A549 (cell line): ENCODE data around the gene TMEM182. TPM values are rescaled to one million over a fixed set of nuclear protein-coding genes. Genes with fewer than 3 reads are reported as not detected.

ENCODE experiments used
- ATAC-seq, 2 experiments: fragments of 200-7000 bp in 1 of 2; fragments of >200 bp in 1 of 2; cut with Nextera tagmentation in 1 of 2; cut with Tn5 transposase in 1 of 2; 3 replicates each; pipeline versions ENCODE4 v1.8.0 to v1.9.1; 2018 to 2020; ENCODE audit warnings: mild to moderate bottlenecking in 1 of 2, moderate library complexity in 1 of 2
- CTCF ChIA-PET: fragments of 300-600 bp; sonication (Branson Sonifier 250); formaldehyde crosslinking; extraction: SDS; loops from one replicate; lab custom pipeline; 2021; ENCODE audit warnings: antibody characterized with exemption, inconsistent platforms; lab: Yijun Ruan, JAX
- POLR2A ChIA-PET: fragments of 350-600 bp; formaldehyde crosslinking; extraction: SDS; loops from one replicate; lab custom pipeline; 2021; ENCODE audit warnings: antibody characterized with exemption, inconsistent platforms; lab: Yijun Ruan, JAX
- DNase-seq, 2 experiments: peaks; one replicate each; pipeline versions ENCODE4 v3.0.0 to v3.0.0-alpha.2; 2011 to 2016; ENCODE audit warnings: low read depth in 1 of 2, low spot score in 1 of 2
- FAIRE-seq: peaks from 2 replicates; lab custom pipeline; 2011; peaks lifted over from hg19 to GRCh38; lab: Jason Lieb, UNC
- H3K27ac ChIP-seq, 2 experiments: fragments of >200 bp; sonication (Bioruptor Twin); formaldehyde crosslinking; 3 replicates each; pipeline ENCODE4 v1.5.1; 2016 to 2017
- H3K4me1 ChIP-seq: fragments of >200 bp; sonication (Bioruptor Twin); formaldehyde crosslinking; 3 replicates; pipeline ENCODE4 v1.6.1; 2016
- H3K4me2 ChIP-seq: fragments of >200 bp; sonication (Bioruptor Twin); formaldehyde crosslinking; 3 replicates; pipeline ENCODE4 v1.6.1; 2016
- H3K4me3 ChIP-seq: fragments of >200 bp; sonication (Bioruptor Twin); formaldehyde crosslinking; 3 replicates; pipeline ENCODE4 v1.5.1; 2016
- H3K9me3 ChIP-seq: fragments of >200 bp; sonication (Bioruptor Twin); formaldehyde crosslinking; 3 replicates; pipeline ENCODE4 v1.6.1; 2016
- CBX8 ChIP-seq: fragments of 200-600 bp; sonication (generic); IDR thresholded peaks from 2 replicates; pipeline ENCODE4 v1.6.1; 2016
- CTCF ChIP-seq: fragments of >200 bp; sonication (Bioruptor Twin); formaldehyde crosslinking; IDR thresholded peaks from 3 replicates; pipeline ENCODE4 v1.5.1; 2016
- FOSL2 ChIP-seq, 2 experiments: fragments of 450-650 bp in 1 of 2; fragments of >200 bp in 1 of 2; sonication (Bioruptor Twin) in 1 of 2; formaldehyde crosslinking; IDR thresholded peaks; 2 replicates each; pipeline versions ENCODE4 v1.5.0 to v1.6.1; 2016 to 2020; ENCODE audit warnings: mild to moderate bottlenecking in 1 of 2, moderate library complexity in 1 of 2
- FOXS1 ChIP-seq: fragments of 250-450 bp; sonication (Bioruptor Pico); IDR thresholded peaks from 2 replicates; pipeline ENCODE4 v1.5.0; 2020; ENCODE audit warnings: mild to moderate bottlenecking, moderate library complexity
- GATA3 ChIP-seq: IDR thresholded peaks from 2 replicates; pipeline ENCODE4 v1.6.1; 2012; ENCODE audit warnings: borderline replicate concordance
- HDAC2 ChIP-seq: fragments of 200-600 bp; sonication (generic); IDR thresholded peaks from 2 replicates; pipeline ENCODE4 v1.6.1; 2016
- HOXB13 ChIP-seq: fragments of 250-450 bp; sonication (Bioruptor Pico); IDR thresholded peaks from 2 replicates; pipeline ENCODE4 v1.5.0; 2020; ENCODE audit warnings: low read depth, mild to moderate bottlenecking, moderate library complexity
- HOXB5 ChIP-seq: fragments of 250-450 bp; sonication (Bioruptor Pico); IDR thresholded peaks from 2 replicates; pipeline ENCODE4 v1.5.0; 2020; ENCODE audit warnings: mild to moderate bottlenecking, moderate library complexity
- JUN ChIP-seq, 2 experiments: fragments of >200 bp; sonication (Bioruptor Twin); formaldehyde crosslinking; IDR thresholded peaks; 2 replicates in 1 of 2; 3 replicates in 1 of 2; pipeline ENCODE4 v1.6.1; 2016 to 2017
- KDM1A ChIP-seq: fragments of 200-600 bp; sonication (generic); IDR thresholded peaks from 2 replicates; pipeline ENCODE4 v1.6.1; 2016; ENCODE audit warnings: low read depth, mild to moderate bottlenecking
- KDM5A ChIP-seq: fragments of 200-600 bp; sonication (generic); IDR thresholded peaks from 2 replicates; pipeline ENCODE4 v1.6.1; 2016; ENCODE audit warnings: antibody characterized with exemption, mild to moderate bottlenecking
- NFE2L2 ChIP-seq: fragments of 150-350 bp; conservative IDR thresholded peaks from 2 replicates; pipeline ENCODE4 v1.6.1; 2014; ENCODE audit warnings: low read length
- NPAS2 ChIP-seq: fragments of 250-450 bp; sonication (Bioruptor Pico); IDR thresholded peaks from 2 replicates; pipeline ENCODE4 v1.8.0; 2022; ENCODE audit warnings: mild to moderate bottlenecking, moderate library complexity, borderline replicate concordance
- NR3C1 ChIP-seq: fragments of >200 bp; sonication (Bioruptor Twin); formaldehyde crosslinking; IDR thresholded peaks from 3 replicates; pipeline ENCODE4 v1.6.1; 2017
- PHF8 ChIP-seq: fragments of 200-600 bp; sonication (generic); IDR thresholded peaks from 2 replicates; pipeline ENCODE4 v1.6.1; 2016; ENCODE audit warnings: low read depth, mild to moderate bottlenecking, antibody characterized with exemption, moderate library complexity, borderline replicate concordance
- POLR2AphosphoS2 ChIP-seq: conservative IDR thresholded peaks from 2 replicates; pipeline ENCODE4 v1.6.1; 2012; ENCODE audit warnings: low read length, improper control_type of control experiment, inconsistent platforms
- RAD21 ChIP-seq, 2 experiments: fragments of >200 bp in 1 of 2; sonication (Bioruptor Twin) in 1 of 2; formaldehyde crosslinking in 1 of 2; IDR thresholded peaks in 1 of 2; conservative IDR thresholded peaks in 1 of 2; 2 replicates in 1 of 2; 3 replicates in 1 of 2; pipeline ENCODE4 v1.6.1; 2012 to 2018; ENCODE audit warnings: inconsistent platforms in 1 of 2
- RNF2 ChIP-seq: fragments of 200-600 bp; sonication (generic); IDR thresholded peaks from 2 replicates; pipeline ENCODE4 v1.6.1; 2016; ENCODE audit warnings: low read depth, mild to moderate bottlenecking, antibody characterized with exemption, moderate library complexity, borderline replicate concordance
- ZFP36 ChIP-seq: fragments of 450-650 bp; IDR thresholded peaks from 2 replicates; pipeline ENCODE4 v1.6.1; 2014; ENCODE audit warnings: borderline replicate concordance; ENCODE audit not compliant: partially characterized antibody
- ZSCAN20 ChIP-seq: fragments of 250-450 bp; sonication (Bioruptor Pico); IDR thresholded peaks from 2 replicates; pipeline ENCODE4 v1.8.0; 2022; ENCODE audit warnings: mild to moderate bottlenecking, moderate library complexity
- WGBS: methylation state at CpG from one replicate; pipeline ENCODE4 v1.1.6; 2017; ENCODE audit errors: missing lambda C conversion rate; 5-methylcytosine and 5-hydroxymethylcytosine counted together
- polyA plus RNA-seq, 4 experiments: library from polyadenylated mRNA; depleted of rRNA in 3 of 4; stranded (reverse); fragments of >200 nt; fragmentation: RNase III in 1 of 4; extraction: RNeasy Plus Mini Kit Qiagen cat#74134 plus additional on column Dnase treatment in 1 of 4; gene quantifications; 2 replicates in 3 of 4; 3 replicates in 1 of 4; pipeline ENCODE4 v1.2.3, GENCODE V29; 2011 to 2017
- TF ChIP-seq, protein P1 (sequence below): fragments of >200 bp; sonication (Bioruptor Twin); formaldehyde crosslinking; IDR thresholded peaks from 3 replicates; pipeline ENCODE4 v1.6.1; 2016
- TF ChIP-seq, protein P2 (sequence below): fragments of 150-350 bp; IDR thresholded peaks from 2 replicates; pipeline ENCODE4 v1.6.1; 2014; ENCODE audit warnings: low read depth, mild to moderate bottlenecking, low read length
- TF ChIP-seq, protein P3 (sequence below): fragments of 250-450 bp; sonication (Bioruptor Pico); IDR thresholded peaks from 2 replicates; pipeline ENCODE4 v1.5.0; 2020; ENCODE audit warnings: low read depth, mild to moderate bottlenecking, moderate library complexity

The TMEM182 gene
- polyA plus RNA-seq, 2 of the 4 experiments (the other 2 are of a cell fraction): 5.3 to 13.1 TPM

DNA sequence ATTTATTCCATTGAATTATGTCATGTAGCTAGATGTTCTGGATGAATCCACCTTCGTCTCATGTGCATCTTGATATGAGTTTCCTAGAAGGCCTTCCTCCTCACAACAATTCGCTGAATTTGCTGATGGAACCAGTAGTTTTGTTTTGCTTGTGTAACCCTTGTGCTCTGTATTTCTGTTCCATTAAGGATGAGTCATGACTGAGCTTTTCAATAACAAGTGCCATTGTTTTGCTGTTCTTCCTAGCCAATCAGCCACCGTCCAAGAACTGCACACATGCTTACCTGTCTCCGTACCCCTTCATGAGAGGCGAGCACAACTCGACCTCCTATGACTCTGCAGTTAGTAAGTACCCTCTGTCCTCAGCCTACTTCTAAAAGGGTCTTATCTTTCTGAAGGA is 2.3 kb downstream of the TMEM182 start:
- no peak for FAIRE-seq
- CTCF ChIA-PET: no interaction called here
- POLR2A ChIA-PET: no interaction called here
- no peak for DNase-seq
- WGBS: 79% methylated on average over 6 of the region's 6 CpGs
- no peak for ATAC-seq
- Histone ChIP-seq H3K4me3 (no peak overlapping the region), H3K4me1 (no peaks in the 10 kb centered on the region), H3K27ac (no peak overlapping the region), H3K4me2 (no peak overlapping the region), H3K9me3 (no peaks in the 10 kb centered on the region)
- TF ChIP-seq FOSL2 (IDR thresholded peaks at IDR 0.05) (no peak), FOSL2 (CRISPR knock-in tag; IDR thresholded peaks at IDR 0.05) (0 out of 2 replicates have a peak, but pooled peaks have one; percentile 8), GATA3 (no peak)

DNA sequence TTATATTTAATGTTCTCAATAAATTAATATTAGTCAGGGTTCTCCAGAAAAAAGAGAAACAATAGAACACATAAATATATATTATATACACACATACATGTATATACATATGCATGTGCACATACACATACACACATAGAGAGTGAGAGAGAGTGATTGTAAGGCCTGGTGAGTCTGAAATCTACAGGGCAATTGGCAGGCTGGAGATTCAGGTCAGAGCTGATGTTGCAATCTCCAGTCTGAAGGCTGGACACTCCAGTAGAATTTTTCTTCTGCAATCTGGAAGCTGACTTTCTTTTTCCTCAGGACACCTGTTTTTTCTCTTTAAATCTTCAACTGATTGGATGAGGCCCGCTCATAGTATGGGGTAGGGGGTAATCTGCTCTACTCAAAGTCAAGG is 3.2 kb downstream of the TMEM182 start:
- WGBS: 93% methylated on average over 1 of the region's 1 CpG
- H3K4me3 ChIP-seq: no peak overlapping the region
- TF ChIP-seq ZSCAN20 (CRISPR knock-in tag): no peak
- TF ChIP-seq, protein P1, sequence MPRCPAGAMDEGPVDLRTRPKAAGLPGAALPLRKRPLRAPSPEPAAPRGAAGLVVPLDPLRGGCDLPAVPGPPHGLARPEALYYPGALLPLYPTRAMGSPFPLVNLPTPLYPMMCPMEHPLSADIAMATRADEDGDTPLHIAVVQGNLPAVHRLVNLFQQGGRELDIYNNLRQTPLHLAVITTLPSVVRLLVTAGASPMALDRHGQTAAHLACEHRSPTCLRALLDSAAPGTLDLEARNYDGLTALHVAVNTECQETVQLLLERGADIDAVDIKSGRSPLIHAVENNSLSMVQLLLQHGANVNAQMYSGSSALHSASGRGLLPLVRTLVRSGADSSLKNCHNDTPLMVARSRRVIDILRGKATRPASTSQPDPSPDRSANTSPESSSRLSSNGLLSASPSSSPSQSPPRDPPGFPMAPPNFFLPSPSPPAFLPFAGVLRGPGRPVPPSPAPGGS: no peak
- no peak for TF ChIP-seq HOXB13
- TF ChIP-seq RAD21 (conservative IDR thresholded peaks at IDR 0.05 in 1 of 2, IDR thresholded peaks at IDR 0.05 in 1 of 2): no peak
- TF ChIP-seq GATA3: no peak
- TF ChIP-seq HOXB5 (CRISPR knock-in tag): no peak
- TF ChIP-seq, protein P2, sequence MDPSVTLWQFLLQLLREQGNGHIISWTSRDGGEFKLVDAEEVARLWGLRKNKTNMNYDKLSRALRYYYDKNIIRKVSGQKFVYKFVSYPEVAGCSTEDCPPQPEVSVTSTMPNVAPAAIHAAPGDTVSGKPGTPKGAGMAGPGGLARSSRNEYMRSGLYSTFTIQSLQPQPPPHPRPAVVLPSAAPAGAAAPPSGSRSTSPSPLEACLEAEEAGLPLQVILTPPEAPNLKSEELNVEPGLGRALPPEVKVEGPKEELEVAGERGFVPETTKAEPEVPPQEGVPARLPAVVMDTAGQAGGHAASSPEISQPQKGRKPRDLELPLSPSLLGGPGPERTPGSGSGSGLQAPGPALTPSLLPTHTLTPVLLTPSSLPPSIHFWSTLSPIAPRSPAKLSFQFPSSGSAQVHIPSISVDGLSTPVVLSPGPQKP: no peak
- TF ChIP-seq ZFP36: no peak
- no peak for TF ChIP-seq CTCF
- no peak for TF ChIP-seq FOSL2 (IDR thresholded peaks at IDR 0.05)
- no peak for TF ChIP-seq FOSL2 (CRISPR knock-in tag; IDR thresholded peaks at IDR 0.05)
- no peak for TF ChIP-seq CBX8
- no peak for TF ChIP-seq POLR2AphosphoS2
- TF ChIP-seq FOXS1 (CRISPR knock-in tag): no peak
- TF ChIP-seq PHF8: no peak
- no peak for TF ChIP-seq KDM5A
- TF ChIP-seq NR3C1: no peak
- no peak for DNase-seq
- POLR2A ChIA-PET: no interaction called here
- H3K27ac ChIP-seq: no peak overlapping the region
- no peak overlapping the region for H3K4me2 ChIP-seq
- ATAC-seq: no peak
- H3K9me3 ChIP-seq: no peaks in the 10 kb centered on the region
- CTCF ChIA-PET: interaction anchor here (1.0 to 1.1 kb wide), 2 partner anchors 11 to 12 kb away, joined by 3 to 4 read pairs; no protein-coding TSS in a partner anchor
- H3K4me1 ChIP-seq: no peaks in the 10 kb centered on the region
- no peak for FAIRE-seq

- WGBS: 90% methylated on average over 3 of the region's 3 CpGs
- DNase-seq: no peak
- POLR2A ChIA-PET: no interaction called here
- Histone ChIP-seq H3K27ac (no peak overlapping the region), H3K4me2 (no peak overlapping the region), H3K4me3 (no peak overlapping the region), H3K9me3 (no peaks in the 10 kb centered on the region), H3K4me1 (no peaks in the 10 kb centered on the region)
- CTCF ChIA-PET: interaction anchor here (0.9 kb wide), 1 partner anchor 15 kb away, joined by 3 read pairs; no protein-coding TSS in a partner anchor
- no peak for FAIRE-seq
- no peak for ATAC-seq
- TF ChIP-seq HDAC2 (no peak), JUN (IDR thresholded peaks at IDR 0.05) (no peak), KDM5A (no peak), ZFP36 (no peak), GATA3 (no peak), RNF2 (no peak), NFE2L2 (no peak), KDM1A (no peak), NPAS2 (no peak)
- TF ChIP-seq, protein P3, sequence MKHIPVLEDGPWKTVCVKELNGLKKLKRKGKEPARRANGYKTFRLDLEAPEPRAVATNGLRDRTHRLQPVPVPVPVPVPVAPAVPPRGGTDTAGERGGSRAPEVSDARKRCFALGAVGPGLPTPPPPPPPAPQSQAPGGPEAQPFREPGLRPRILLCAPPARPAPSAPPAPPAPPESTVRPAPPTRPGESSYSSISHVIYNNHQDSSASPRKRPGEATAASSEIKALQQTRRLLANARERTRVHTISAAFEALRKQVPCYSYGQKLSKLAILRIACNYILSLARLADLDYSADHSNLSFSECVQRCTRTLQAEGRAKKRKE (CRISPR knock-in tag): no peak
Observed at GRCh38 chr2:102768253-102768652, 6.4 kb downstream of the TMEM182 start.
